SK-N-SH treated with all-trans-retinoic acid at 6 μM for 48 hours (cell line): ENCODE results near the gene ARHGAP18.

ENCODE experiments used
- ATAC-seq: fragments of 200-7000 bp; cut with Tn5 transposase; 3 replicates; pipeline ENCODE4 v1.9.1; 2020; ENCODE audit warnings: mild to moderate bottlenecking, moderate library complexity
- ARNTL ChIP-seq: fragments of 450-650 bp; formaldehyde crosslinking; IDR thresholded peaks from 2 replicates; pipeline ENCODE4 v1.5.0; 2020; ENCODE audit warnings: low read depth, mild to moderate bottlenecking, moderate library complexity, borderline replicate concordance
- BACH2 ChIP-seq: fragments of 250-450 bp; sonication (Bioruptor Pico); IDR thresholded peaks from 2 replicates; pipeline ENCODE4 v1.9.0; 2021; ENCODE audit warnings: mild to moderate bottlenecking, borderline replicate concordance
- CREB5 ChIP-seq: fragments of 250-450 bp; sonication (Bioruptor Pico); IDR thresholded peaks from 2 replicates; pipeline ENCODE4 v1.5.1; 2020; ENCODE audit warnings: low read depth, mild to moderate bottlenecking, moderate library complexity
- CSDC2 ChIP-seq: fragments of 250-450 bp; sonication (Bioruptor Pico); IDR thresholded peaks from 2 replicates; pipeline ENCODE4 v1.5.0; 2020; ENCODE audit warnings: mild to moderate bottlenecking, moderate library complexity
- CSRNP3 ChIP-seq: fragments of 250-450 bp; sonication (Bioruptor Pico); IDR thresholded peaks from 2 replicates; pipeline ENCODE4 v1.5.1; 2021; ENCODE audit warnings: mild to moderate bottlenecking, moderate library complexity
- ESRRG ChIP-seq: fragments of 250-450 bp; sonication (Bioruptor Pico); IDR thresholded peaks from 2 replicates; pipeline ENCODE4 v1.6.1; 2021; ENCODE audit warnings: mild to moderate bottlenecking
- GLIS3 ChIP-seq: fragments of 250-450 bp; sonication (Bioruptor Pico); IDR thresholded peaks from 2 replicates; pipeline ENCODE4 v1.5.0; 2020; ENCODE audit warnings: mild to moderate bottlenecking, moderate library complexity
- OSR1 ChIP-seq: fragments of 250-450 bp; sonication (Bioruptor Pico); IDR thresholded peaks from 2 replicates; pipeline ENCODE4 v1.8.0; 2022; ENCODE audit warnings: moderate library complexity, mild to moderate bottlenecking, inconsistent platforms
- PATZ1 ChIP-seq: fragments of 250-450 bp; sonication (Bioruptor Pico); IDR thresholded peaks from 2 replicates; pipeline ENCODE4 v1.8.0; 2020; ENCODE audit warnings: mild to moderate bottlenecking, moderate library complexity, borderline replicate concordance
- POU6F1 ChIP-seq: fragments of 250-450 bp; sonication (Bioruptor Pico); IDR thresholded peaks from 2 replicates; pipeline ENCODE4 v1.8.0; 2021; ENCODE audit warnings: low read depth, mild to moderate bottlenecking, moderate library complexity, borderline replicate concordance
- PPARA ChIP-seq: fragments of 250-450 bp; sonication (Bioruptor Pico); IDR thresholded peaks from 2 replicates; pipeline ENCODE4 v1.5.0; 2020; ENCODE audit warnings: mild to moderate bottlenecking, borderline replicate concordance
- RARB ChIP-seq: fragments of 250-450 bp; sonication (Bioruptor Pico); IDR thresholded peaks from 2 replicates; pipeline ENCODE4 v1.8.0; 2021; ENCODE audit warnings: mild to moderate bottlenecking, moderate library complexity
- TCF4 ChIP-seq: fragments of 250-450 bp; sonication (Bioruptor Pico); IDR thresholded peaks from 2 replicates; pipeline ENCODE4 v1.8.0; 2021; ENCODE audit warnings: mild to moderate bottlenecking, moderate library complexity, borderline replicate concordance
- TOX ChIP-seq: fragments of 250-450 bp; sonication (Bioruptor Pico); IDR thresholded peaks from 2 replicates; pipeline ENCODE4 v1.8.0; 2021; ENCODE audit warnings: mild to moderate bottlenecking, moderate library complexity, borderline replicate concordance
- TSHZ2 ChIP-seq: fragments of 250-450 bp; sonication (Bioruptor Pico); IDR thresholded peaks from 2 replicates; pipeline ENCODE4 v1.5.0; 2020; ENCODE audit warnings: mild to moderate bottlenecking, moderate library complexity
- ZC3H10 ChIP-seq: fragments of 250-450 bp; sonication (Bioruptor Pico); IDR thresholded peaks from 2 replicates; pipeline ENCODE4 v1.5.1; 2021; ENCODE audit warnings: mild to moderate bottlenecking, moderate library complexity
- ZFP3 ChIP-seq: fragments of 250-450 bp; sonication (Bioruptor Pico); IDR thresholded peaks from 2 replicates; pipeline ENCODE4 v1.5.0; 2020; ENCODE audit warnings: mild to moderate bottlenecking, moderate library complexity
- ZFP30 ChIP-seq: fragments of 450-650 bp; formaldehyde crosslinking; IDR thresholded peaks from 2 replicates; pipeline ENCODE4 v1.5.0; 2022; ENCODE audit warnings: mild to moderate bottlenecking, moderate library complexity
- ZNF565 ChIP-seq: fragments of 450-650 bp; formaldehyde crosslinking; conservative IDR thresholded peaks from 2 replicates; pipeline ENCODE4 v1.5.0; 2020; ENCODE audit warnings: low read depth, mild to moderate bottlenecking, moderate library complexity
- ZNF70 ChIP-seq: fragments of 450-650 bp; formaldehyde crosslinking; IDR thresholded peaks from 2 replicates; pipeline ENCODE4 v1.5.0; 2020; ENCODE audit warnings: mild to moderate bottlenecking, moderate library complexity

Gene ARHGAP18

GRCh38 chr6:129539032-129539431, 170.9 kb downstream of the ARHGAP18 start:
- TF ChIP-seq ZFP3 (no peak), CSRNP3 (CRISPR knock-in tag) (no peak), ESRRG (CRISPR knock-in tag) (no peak), ZNF565 (no peak), CSDC2 (CRISPR knock-in tag) (no peak), ZNF70 (CRISPR knock-in tag) (no peak), CREB5 (CRISPR knock-in tag) (no peak), ZFP30 (CRISPR knock-in tag) (no peak), OSR1 (CRISPR knock-in tag) (no peak)
- ATAC-seq: no peak

GRCh38 chr6:129536271-129536670, 173.7 kb downstream of the ARHGAP18 start:
- no peak for ATAC-seq
- TF ChIP-seq BACH2 (CRISPR knock-in tag) (no peak), TOX (CRISPR knock-in tag) (no peak), RARB (CRISPR knock-in tag) (no peak), ZFP3 (no peak), PPARA (CRISPR knock-in tag) (no peak), POU6F1 (CRISPR knock-in tag) (no peak), TCF4 (no peak), TSHZ2 (CRISPR knock-in tag) (no peak)

GRCh38 chr6:129534926-129535325, 175.1 kb downstream of the ARHGAP18 start:
- TF ChIP-seq GLIS3 (no peak), BACH2 (CRISPR knock-in tag) (no peak), PPARA (CRISPR knock-in tag) (no peak), ZFP30 (CRISPR knock-in tag) (no peak), RARB (CRISPR knock-in tag) (no peak), CREB5 (CRISPR knock-in tag) (no peak), PATZ1 (CRISPR knock-in tag) (no peak), ZC3H10 (CRISPR knock-in tag) (no peak), ZNF565 (no peak), CSDC2 (CRISPR knock-in tag) (no peak), OSR1 (CRISPR knock-in tag) (no peak), ARNTL (CRISPR knock-in tag) (no peak)
- TF ChIP-seq, all 23 proteins: peak for 0
- no peak for ATAC-seq
